GM19025 (cell line): ENCODE measurements around the gene BACE1.

ENCODE experiments used
- ATAC-seq: cut with Tn5 transposase; IDR thresholded peaks from one replicate; pipeline ENCODE4 v1.9.1; 2021; ENCODE audit warnings: mild to moderate bottlenecking, low read depth, moderate library complexity; ENCODE audit not compliant: unreplicated experiment

Gene BACE1

DNA sequence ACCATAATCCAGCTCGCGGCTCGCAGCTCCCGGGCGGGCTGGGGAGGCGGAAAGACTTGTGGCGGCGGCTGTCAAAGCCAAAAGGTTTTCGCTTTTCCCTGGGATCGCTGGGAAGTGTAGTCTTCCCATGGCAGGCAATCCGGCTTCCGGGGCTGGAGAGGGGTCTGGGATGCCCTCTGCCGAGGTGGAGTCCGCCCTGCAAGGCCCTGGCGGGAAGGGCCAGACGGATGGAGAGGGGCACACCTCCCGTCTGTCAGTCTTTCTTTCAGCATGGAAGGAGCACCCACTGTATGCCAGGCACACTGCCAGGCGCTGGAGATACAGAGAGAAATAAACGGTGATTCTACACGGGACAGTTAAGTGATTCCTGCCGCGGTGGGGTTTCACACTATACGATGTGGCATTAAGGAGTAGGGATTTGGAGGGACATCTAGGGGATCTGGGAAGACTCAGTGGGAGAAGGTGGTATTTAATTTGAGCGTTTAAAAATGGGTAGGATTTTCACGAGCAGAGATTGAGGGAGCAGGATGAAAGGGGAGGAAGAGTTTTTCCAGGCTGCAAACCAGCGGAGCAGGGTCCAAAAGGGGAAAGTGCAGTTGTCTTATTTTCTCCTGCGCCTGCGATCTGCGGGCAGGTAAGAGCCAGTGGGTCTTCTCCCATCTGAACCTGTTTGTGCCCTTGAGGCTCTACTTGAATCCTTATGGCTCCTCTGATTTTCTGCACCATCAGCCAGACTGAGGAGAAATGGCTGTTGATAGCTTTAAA is at the start of gene BACE1:
Gene BACE1, minus strand, starts transcription at position 60 of the 765 bp plus-strand sequence. CDS start 461 bp downstream, outside the sequence.
- no peak for ATAC-seq

DNA sequence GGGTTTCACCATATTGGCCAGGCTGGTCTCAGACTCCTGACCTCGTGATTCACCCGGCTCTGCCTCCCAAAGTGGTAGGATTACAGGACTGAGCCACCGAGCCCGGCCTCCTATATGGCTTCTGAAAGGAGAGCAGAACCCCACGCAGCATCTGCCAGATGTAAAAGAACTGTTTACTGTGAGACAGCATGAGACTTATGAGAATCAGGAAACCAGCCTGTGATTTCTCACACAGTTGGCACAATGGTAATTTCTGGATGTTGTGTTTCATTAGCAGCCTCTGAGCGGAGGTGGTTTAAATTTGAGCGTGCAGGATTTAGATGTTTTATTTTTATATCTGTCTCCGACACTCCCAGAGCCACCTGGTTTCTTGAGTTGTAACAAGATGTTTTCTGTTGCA is 45.4 kb upstream of the BACE1 start:
- ATAC-seq: no peak

DNA sequence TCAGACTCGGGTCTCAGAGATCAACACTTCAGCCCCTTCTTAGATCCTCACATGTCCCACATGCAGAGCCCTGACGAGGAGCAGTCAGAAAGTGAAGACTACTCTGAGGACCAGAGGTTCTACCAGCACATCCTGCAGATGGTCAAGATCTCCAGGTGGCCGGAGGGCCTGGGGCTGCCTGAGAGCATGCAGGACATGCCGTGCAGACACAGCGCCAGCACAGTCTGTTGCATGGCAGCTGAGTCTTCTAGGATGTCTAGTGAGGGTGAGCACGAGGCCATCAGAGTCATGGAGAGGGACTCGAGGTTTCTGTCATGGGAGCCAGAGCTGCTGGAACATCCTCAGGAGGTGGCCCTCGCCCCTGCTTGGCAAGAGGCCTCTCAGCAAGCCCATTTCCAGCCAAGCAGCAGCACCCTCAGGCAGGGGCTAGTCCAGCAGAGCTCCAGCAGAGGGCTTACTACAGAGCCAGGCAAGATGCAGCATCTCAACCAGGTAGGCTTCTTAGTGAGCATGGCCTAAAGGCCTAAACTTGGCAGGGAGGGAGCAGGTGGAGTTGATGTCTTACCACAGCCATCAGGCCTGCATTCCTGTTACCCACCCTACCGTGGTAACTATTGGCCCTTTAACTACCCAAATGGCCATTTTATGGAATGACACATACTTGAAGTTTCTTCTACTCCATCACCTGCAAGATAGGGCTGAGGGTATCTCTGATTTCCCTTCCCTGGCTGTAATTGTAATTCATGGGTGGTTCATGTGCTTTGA is 40.3 kb upstream of the BACE1 start:
- ATAC-seq: no peak

DNA sequence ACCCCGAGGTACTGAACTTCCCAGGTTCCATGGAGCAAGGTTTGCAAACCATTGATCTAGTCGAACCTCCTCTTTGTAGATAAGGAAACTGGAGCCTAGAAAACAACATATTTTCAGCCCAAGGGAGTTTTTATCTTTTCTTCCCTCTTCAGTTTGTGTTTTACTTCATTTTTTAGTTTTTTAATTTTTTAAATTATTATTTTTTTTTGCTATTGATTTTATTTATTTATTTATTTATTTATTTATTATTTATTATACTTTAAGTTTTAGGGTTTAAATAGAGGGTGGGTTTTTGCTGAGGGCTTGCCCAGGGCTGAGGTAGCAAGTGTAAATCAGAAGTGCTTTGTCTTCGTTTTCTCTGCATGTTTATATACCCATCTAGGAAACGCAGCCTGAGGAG is 38.5 kb upstream of the BACE1 start:
- no peak for ATAC-seq

DNA sequence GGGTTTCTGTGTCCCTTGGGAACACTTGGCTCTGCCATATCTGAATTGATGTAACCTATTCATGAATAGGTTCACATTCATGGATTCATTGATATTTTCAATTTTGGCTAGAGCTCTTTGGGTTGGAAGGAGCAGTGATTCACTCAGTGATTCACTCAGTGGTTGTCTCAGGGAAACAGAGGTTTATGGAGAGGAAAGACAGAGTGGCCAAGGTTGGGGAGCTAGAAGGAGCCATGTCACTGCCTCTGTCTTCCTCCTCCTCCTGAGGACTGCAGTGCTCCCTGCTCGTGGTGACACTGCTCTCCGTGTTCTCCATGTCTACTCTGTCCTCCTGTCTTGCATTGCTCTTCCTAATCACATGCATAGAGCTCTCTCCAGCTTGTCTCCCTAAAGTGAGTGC is 29.0 kb upstream of the BACE1 start:
- no peak for ATAC-seq

DNA sequence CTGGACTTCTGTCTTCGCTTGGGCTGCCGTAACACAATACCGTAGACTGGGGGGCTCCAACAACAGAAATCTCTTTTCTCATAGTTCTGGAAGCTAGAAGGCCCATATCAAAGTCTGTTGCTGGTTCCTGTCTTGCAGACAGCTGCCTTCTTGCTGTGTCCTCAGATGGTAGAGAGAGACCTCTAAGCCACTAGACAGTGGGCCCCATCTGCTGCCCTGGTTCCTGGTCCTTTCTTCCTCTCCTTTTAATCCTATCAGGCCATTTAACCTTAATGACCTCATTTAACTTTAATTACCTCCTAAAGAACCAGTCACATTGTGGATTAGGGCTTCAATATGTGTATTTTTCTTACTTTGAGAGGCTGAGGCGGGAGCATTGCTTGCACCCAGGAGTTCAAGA is 21.0 kb upstream of the BACE1 start:
- ATAC-seq: no peak

DNA sequence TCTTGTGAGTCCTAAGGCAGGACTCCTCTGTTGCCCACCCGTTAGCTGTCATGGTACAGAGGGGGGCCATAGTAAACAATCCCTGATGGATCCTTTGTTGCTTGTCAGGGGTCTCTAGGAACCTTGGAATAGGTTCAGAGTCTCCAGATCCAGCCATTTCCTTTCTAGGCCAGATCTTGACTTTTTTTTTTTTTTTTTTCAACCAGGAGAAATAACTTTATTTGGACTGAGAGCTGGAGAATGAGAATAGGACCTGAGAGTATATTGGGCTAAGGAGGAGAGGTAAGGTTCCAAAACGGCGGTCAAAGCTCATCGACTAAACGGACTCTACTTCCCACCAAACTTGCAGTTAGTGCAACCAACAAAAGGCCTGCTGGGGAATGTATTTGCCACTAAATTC is 19.3 kb upstream of the BACE1 start:
- ATAC-seq: no peak

DNA sequence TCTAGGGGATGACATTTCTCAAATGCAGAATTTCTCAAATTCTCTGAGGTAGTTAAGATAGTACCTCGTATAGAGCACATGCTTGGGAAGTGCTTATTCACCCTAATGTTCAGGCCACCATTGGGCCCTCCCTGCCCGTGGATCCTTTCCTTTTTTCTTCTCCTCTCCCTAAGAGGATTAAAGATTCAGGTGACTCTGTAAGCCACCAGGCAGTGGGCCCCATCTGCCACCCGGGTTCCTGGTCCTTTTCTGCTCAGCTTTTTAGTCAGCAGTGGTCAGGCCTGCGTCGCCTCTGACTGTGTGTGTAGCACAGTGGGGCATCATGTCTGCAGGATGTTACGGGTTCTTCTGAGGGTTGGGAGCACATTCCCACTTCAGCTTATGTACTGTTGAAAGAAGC is 18.8 kb upstream of the BACE1 start:
- no peak for ATAC-seq

DNA sequence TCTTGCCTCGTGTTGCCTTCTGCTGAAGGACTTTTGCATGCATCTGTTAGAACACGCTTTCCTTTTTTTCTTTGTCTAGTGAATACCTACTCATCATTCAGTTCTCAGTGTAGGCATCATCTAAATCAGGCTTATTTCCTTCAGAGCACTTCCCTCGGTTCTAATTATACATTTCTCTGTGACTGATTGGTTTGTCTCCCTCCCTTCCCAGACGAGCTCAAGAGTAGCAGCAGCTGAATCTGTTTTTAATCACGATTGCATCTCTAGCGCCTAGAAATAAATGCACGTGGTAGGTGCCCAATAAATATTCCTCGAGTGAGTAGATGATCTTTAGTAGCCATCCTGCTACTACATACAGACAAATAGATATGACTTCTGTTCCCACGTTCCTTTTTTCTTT is 17.9 kb upstream of the BACE1 start:
- ATAC-seq: no peak

DNA sequence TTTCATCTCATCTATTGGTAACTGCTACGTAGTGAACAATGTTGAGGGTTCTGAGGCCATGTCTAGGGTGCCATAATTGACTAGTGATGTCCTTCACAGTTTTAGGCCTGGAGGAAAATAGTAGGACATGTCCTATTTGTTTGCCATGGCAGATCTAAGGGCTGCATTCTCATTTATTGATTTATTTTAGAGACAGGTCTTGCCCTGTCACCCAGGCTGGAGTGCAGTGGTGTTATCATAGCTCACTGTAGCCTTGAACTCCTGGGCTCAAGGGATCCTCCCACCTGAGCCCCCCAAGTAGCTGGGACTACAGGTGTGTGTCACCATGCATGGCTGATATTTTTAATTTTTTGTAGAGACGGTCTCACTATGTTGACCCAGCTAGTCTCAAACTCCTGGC is 16.8 kb upstream of the BACE1 start:
- no peak for ATAC-seq

DNA sequence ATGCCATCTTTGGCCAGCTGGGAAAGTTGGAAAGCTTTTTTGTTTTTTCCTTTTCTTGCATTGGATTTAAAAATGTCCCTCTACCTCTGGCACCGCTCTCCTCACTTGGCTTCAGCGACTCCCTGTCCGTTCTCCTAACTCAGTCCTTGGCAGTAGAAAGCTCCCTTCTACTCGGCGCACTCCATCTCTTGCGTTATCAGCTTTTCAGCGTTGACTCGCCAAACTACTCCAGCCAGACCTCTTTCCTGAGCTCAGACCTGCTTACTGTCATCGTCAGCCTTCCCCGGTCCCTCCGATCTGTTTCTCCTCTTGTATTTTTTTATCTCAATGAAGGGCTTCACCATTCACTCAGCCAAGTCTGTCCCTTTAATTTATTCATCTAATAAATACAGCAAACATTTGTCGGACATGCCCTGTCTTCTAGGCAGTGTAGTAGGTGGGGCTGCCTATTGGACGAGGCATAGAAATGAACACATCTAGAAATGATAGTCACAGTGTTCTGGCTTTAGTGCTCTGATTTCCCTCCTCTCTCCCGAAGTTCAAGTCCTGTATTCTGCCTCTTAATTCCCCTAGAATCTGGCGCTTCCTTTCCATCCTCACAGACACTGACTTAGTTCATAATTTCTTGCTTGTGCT is 12.4 kb upstream of the BACE1 start:
- no peak for ATAC-seq

DNA sequence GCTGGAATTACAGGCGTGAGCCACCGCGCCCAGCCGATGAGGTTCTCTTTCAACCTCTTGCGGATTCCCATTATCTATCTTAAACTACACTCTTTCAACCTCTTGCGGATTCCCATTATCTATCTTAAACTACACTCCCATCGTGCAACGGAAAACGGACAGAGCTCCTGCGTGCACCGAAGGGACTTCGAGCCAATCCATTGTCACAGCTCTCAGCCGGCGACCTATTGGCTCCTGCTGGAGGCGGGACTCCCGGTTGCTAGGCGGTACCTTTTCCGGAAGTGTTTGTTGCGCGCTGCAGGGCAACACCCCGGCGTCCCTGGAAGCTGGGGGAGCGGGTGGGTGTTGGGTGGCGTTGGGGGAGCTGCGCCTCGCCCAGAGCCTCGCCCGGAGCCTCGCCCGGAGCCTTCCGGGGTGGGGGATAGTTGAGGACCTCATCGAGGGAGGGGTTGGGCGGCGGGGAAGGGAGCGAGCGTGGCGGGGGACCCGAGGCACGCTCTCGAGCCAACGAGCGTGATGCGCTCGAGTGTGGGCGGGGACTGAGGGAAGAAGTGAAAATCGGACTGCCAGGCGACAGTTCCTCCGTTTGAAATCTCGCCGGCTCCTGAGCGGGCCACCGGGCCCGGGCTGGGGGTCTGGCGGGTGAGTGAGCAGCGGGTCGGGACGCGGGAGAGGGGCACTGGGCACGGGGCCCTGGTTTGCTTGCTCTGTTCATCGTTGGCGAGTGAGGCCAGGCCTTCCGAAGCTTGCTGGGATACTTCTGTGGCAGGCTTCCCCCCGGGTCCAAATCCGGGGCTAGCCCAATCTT is 11.7 kb upstream of the BACE1 start, which contains the start of gene CEP164:
Gene CEP164, plus strand, starts transcription at position 288 of the 808 bp plus-strand sequence. CDS start 10,733 bp downstream, outside the sequence.
- ATAC-seq: peak; percentile 96

DNA sequence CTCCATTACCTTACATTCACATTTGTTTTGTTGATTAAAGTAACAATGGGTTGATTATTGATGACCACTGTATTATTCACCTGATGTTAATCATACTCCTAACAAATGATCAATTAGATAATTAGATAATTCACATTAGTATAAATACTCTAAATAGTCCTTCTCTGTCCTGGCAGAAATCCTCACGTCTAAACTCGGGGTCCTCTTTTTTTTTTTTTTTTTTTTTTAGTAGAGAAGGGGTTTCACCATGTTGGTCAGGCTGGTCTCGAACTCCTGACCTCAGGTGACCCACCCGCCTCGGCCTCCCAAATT is 11.2 kb upstream of the BACE1 start:
- peak; percentile 2 for ATAC-seq

DNA sequence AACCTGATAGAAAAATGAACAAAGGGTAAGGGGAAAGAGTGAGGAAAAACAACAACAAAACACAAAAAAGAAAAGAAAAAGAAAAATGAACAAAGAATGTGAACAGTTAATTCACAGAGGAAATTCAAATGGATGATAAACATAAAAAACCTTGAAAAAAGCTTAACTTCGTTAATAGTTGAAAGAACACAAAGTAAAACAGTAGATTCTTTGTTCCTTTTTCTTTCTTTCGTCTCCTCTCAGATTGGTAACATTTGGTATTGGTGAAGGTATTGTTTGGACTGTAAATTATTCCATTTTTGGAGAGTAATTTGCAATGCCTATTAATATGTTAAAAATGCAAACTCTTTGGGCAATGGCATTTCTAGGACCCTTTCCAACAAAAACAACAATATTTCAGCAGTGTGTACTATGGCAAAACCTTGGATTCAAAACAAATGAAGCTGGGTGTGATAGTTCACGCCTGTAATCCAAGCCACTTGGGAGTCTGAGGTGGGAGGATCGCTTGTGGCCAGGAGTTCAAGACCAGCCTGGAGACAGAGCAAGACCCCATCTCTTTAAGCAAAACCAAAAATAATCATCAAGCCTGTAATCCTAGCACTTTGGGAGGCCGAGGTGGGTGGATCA is 3.3 kb upstream of the BACE1 start:
- no peak for ATAC-seq

DNA sequence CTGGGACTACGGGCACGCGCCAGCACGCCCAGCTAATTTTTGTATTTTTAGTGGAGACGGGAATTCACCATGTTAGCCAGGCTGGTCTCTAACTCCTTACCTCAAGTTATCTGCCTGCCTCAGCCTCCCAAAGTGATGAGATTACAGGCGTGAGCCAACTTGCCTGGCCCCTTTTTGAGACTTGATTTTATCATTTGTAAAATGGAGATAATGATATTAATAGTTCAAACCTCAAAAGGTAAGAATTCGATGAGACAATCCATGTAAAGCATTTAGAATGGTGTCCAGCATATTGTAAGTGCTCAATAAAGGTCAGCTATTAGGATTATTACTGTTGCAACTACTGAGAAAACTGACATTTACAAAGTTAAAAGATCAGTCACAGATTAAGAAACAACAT is 2.7 kb upstream of the BACE1 start:
- no peak for ATAC-seq

DNA sequence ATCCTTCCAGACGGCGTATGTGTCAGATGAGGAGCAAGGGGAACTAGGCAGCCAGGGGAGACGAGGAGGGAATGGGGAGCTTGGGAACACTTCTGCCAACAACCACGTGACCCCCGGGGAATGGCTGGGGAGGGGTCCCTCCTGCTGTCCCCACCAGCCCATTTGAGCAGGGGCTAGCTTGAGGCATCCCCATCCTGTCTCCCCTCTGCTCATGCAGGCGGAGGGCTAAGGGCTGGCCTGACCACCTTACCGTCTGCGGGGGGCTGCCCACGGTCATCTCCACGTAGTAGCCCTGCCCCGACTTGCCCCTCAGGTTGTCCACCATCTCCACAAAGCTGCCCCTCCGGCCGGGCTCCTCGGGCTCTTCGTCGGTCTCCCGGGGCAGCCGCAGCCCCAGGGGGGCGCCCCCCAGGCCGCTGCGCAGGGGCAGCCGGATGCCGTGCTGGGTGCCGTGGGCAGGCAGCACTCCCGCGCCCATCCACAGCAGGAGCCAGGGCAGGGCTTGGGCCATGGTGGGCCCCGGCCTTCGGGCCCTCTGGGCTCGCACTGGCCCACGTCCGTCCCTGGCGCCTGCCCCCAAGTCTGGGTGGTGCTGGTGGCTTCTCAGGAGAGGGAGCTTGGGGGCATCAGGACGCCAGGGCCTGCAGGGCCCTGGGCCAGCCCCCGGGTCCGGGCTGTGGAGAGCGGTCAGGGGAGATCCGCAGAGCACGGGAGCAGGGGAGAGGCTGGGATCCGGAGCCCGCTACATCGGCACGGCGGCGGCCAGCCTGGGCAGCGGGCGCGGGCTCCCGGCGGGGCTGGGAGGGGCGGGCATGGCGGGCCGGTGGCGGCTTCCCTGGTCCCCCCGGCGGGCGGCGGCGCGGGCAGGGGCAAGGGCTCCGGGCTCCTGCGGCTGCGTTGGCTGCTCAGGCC is 515 bp downstream of the BACE1 start:
- ATAC-seq: no peak

DNA sequence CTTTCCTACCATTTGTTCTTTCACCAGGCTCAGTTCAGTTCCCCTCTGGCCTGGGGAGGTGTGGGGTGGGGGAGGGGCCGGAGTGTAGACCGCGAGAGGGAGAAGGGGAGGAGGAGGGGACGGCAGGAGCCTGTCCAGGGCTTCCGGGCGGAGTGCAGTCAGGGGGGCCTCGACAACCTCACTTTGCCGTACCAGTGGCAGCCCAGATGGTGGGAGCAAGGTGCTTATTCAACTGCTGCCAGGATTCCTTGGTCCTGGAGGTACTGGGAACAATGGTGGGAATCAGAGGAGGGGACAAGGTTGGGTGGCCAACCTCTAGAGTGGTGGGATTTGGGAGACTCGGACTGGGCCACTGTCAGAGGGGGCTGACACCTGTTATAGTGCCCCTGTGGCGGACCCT is 1.2 kb downstream of the BACE1 start:
- no peak for ATAC-seq

DNA sequence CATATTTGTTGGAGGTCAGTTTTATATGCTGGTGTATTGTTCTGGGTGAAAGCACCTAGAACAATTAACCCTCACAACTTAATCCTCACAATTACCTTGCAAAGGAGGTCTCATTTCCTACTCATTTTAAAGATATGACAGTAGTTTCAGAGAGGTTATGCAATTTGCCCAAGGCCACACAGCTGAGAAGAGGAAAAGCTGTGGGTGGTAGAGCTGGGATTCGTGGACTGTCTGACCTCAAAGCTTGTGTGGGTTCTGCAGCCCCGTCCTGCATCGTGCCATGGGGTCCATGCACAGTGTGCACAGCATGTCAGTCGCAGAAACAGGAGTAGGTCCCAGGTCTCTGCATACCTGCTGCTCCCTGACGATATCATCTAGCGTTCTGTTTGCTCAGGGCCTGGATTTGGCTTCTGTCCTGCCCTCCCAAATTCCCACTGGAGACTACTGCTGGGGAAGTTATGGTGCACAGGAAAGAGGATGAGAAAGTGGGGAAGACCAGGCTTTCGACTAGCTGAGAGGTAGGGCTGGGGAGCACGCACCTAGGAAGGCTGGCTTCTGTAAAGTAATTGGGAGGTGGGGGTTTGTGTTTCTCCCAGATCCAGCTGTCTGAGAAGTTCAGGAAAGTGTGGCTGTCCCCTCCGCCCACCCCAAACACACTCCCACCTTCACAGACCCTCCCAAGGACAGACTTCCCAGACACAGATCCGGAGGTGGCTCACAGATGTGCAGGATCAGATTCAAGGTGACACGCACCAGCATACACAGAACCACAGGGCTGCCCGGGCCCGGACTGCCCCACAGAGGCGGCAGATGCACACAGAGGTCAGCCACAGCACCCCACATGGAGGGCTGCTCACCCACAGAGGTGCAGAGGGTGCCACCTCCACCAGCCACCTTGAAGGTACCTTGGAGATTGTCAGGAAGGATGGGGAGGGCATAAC is 2.0 kb downstream of the BACE1 start:
- no peak for ATAC-seq
